Hepatocyte (in vitro differentiated cells): ENCODE results near the gene GRIK1. TPM values are rescaled to one million over a fixed set of nuclear protein-coding genes. Genes with fewer than 3 reads are reported as not detected.

Source experiments
- DNase-seq: peaks from one replicate; pipeline ENCODE4 v3.0.0-alpha.2; 2016; ENCODE audit warnings: low spot score
- H2AFZ ChIP-seq: fragments of 200-600 bp; sonication (generic); 2 replicates; pipeline ENCODE4 v1.6.0; 2016; ENCODE audit warnings: antibody characterized with exemption, mild to moderate bottlenecking
- H3K27ac ChIP-seq: fragments of 200-600 bp; sonication (generic); 2 replicates; pipeline ENCODE4 v1.5.1; 2016; ENCODE audit warnings: mild to moderate bottlenecking
- H3K27me3 ChIP-seq: fragments of 200-600 bp; sonication (generic); 2 replicates; pipeline ENCODE4 v1.6.1; 2016
- H3K36me3 ChIP-seq: fragments of 200-600 bp; sonication (generic); replicated peaks from 2 replicates; pipeline ENCODE4 v1.5.1; 2016; ENCODE audit warnings: low read depth; ENCODE audit not compliant: insufficient read depth
- H3K4me1 ChIP-seq: fragments of 200-600 bp; sonication (generic); 2 replicates; pipeline ENCODE4 v1.5.1; 2016; ENCODE audit warnings: mild to moderate bottlenecking, moderate library complexity; ENCODE audit not compliant: insufficient read depth
- H3K4me2 ChIP-seq: fragments of 200-600 bp; sonication (generic); 2 replicates; pipeline ENCODE4 v1.6.0; 2016
- H3K4me3 ChIP-seq: fragments of 200-600 bp; sonication (generic); 2 replicates; pipeline ENCODE4 v1.5.1; 2016; ENCODE audit warnings: mild to moderate bottlenecking
- H3K79me2 ChIP-seq: fragments of 200-600 bp; sonication (generic); 2 replicates; pipeline ENCODE4 v1.6.0; 2017; ENCODE audit warnings: mild to moderate bottlenecking
- H3K9me2 ChIP-seq: fragments of 200-600 bp; sonication (generic); replicated peaks from 2 replicates; pipeline ENCODE4 v1.6.0; 2017; ENCODE audit warnings: mild to moderate bottlenecking; ENCODE audit not compliant: insufficient read depth
- H3K9me3 ChIP-seq: fragments of 200-600 bp; sonication (generic); 2 replicates; pipeline ENCODE4 v1.5.1; 2016; ENCODE audit warnings: low read depth, mild to moderate bottlenecking
- H4K20me1 ChIP-seq: fragments of 200-600 bp; sonication (generic); 2 replicates; pipeline ENCODE4 v1.6.0; 2016; ENCODE audit warnings: mild to moderate bottlenecking; ENCODE audit not compliant: insufficient read depth, poor library complexity, severe bottlenecking
- CTCF ChIP-seq: fragments of 200-600 bp; sonication (generic); IDR thresholded peaks from 2 replicates; pipeline ENCODE4 v1.5.1; 2016; ENCODE audit warnings: antibody characterized with exemption, mild to moderate bottlenecking; ENCODE audit not compliant: poor library complexity
- EZH2 ChIP-seq: fragments of 200-600 bp; sonication (generic); IDR thresholded peaks from 2 replicates; pipeline ENCODE4 v1.6.1; 2016; ENCODE audit warnings: antibody characterized with exemption, mild to moderate bottlenecking, borderline replicate concordance
- EZH2phosphoT487 ChIP-seq: fragments of 200-600 bp; sonication (generic); IDR thresholded peaks from one replicate; pipeline ENCODE4 v1.6.1; 2018; ENCODE audit warnings: antibody characterized with exemption, mild to moderate bottlenecking, low read depth, moderate library complexity; ENCODE audit not compliant: unreplicated experiment, severe bottlenecking
- WGBS: methylation state at CpG from one replicate; pipeline ENCODE4 v1.1.6; 2016; ENCODE audit warnings: low lambda C conversion rate; ENCODE audit errors: missing lambda C conversion rate; 5-methylcytosine and 5-hydroxymethylcytosine counted together
- polyA plus RNA-seq: library from polyadenylated mRNA; unstranded; fragments of >200 nt; fragmentation: Nextera tagmentation; extraction: Ambion mirVana; gene quantifications from 2 replicates; pipeline ENCODE4 v1.2.1, GENCODE V29; 2016
- total RNA-seq: library from RNA; depleted of rRNA; stranded (reverse); fragments of >200 nt; gene quantifications from 2 replicates; pipeline ENCODE4 v1.2.3, GENCODE V29; 2014

The GRIK1 gene
- total and polyA plus RNA-seq, 2 experiments from 2014 or later: 0.77 to 2.3 TPM

DNA sequence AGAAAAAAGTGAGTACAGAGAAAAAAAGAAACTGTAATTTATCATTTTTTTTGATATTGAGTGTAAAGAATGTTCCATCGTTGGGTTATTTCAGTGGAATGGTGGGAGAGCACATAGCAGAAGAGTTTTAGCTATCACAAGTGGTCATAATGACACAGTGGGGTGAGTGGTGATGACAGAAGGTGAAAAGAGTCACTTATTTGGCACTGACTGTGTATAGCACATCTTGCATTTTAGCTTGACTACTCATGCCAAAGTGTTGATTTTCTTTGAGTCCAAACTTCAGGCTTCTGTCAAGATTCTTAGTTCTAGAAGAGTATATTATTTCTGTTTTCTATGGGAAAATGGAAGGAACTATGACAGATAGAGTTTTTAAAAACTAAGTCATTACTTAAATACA is 261.2 kb downstream of the GRIK1 start:
- H3K9me3 ChIP-seq: no peaks in the 10 kb centered on the region
- H3K9me2 ChIP-seq: no peaks in the 10 kb centered on the region
- no peak overlapping the region for H3K27ac ChIP-seq
- WGBS: 100% methylated on average over 1 of the region's 1 CpG
- no peak for DNase-seq
- no peaks in the 10 kb centered on the region for H4K20me1 ChIP-seq
- H3K4me3 ChIP-seq: no peak overlapping the region
- H3K79me2 ChIP-seq: no peaks in the 10 kb centered on the region
- H3K4me1 ChIP-seq: no peaks in the 10 kb centered on the region
- H2AFZ ChIP-seq: no peak overlapping the region
- H3K27me3 ChIP-seq: no peaks in the 10 kb centered on the region
- no peak overlapping the region for H3K4me2 ChIP-seq
- H3K36me3 ChIP-seq: no peaks in the 10 kb centered on the region
- TF ChIP-seq EZH2: no peak
- no peak for TF ChIP-seq CTCF
- no peak for TF ChIP-seq EZH2phosphoT487

GRCh38 chr21:29677326-29677725 is 262.5 kb downstream of the GRIK1 start:
- H3K27me3 ChIP-seq: no peaks in the 10 kb centered on the region
- H3K79me2 ChIP-seq: no peaks in the 10 kb centered on the region
- no peak overlapping the region for H3K27ac ChIP-seq
- H3K9me3 ChIP-seq: no peaks in the 10 kb centered on the region
- no peaks in the 10 kb centered on the region for H4K20me1 ChIP-seq
- H3K4me3 ChIP-seq: no peak overlapping the region
- DNase-seq: no peak
- no peak for TF ChIP-seq CTCF
- no peak overlapping the region for H3K4me2 ChIP-seq
- no peaks in the 10 kb centered on the region for H3K36me3 ChIP-seq
- H3K4me1 ChIP-seq: no peaks in the 10 kb centered on the region
- no peak overlapping the region for H2AFZ ChIP-seq
- no peaks in the 10 kb centered on the region for H3K9me2 ChIP-seq
- 92% methylated on average over 4 of the region's 4 CpGs for WGBS

DNA sequence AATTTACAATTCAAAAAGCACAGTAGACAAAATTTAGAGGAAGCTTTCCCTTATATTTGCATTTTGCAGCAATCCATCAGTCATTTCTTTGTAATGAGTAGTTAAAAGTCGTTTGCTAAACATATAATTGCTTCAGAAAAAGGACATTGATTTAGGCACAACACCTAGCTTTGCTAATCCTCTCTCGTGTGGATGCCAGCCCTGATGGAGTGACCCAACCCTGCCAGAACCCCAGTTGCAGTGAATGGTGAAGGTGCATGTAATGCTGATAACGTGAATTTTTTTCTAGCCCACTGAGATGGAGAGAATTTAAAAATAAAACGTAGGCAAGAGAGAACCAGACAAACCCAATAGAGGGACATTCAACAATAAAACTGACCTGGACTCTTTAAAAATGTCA is 263.4 kb downstream of the GRIK1 start:
- Histone ChIP-seq H4K20me1 (no peaks in the 10 kb centered on the region), H3K4me3 (no peak overlapping the region), H3K9me2 (no peaks in the 10 kb centered on the region), H3K79me2 (no peaks in the 10 kb centered on the region), H3K27ac (no peak overlapping the region), H2AFZ (no peak overlapping the region), H3K27me3 (no peaks in the 10 kb centered on the region), H3K36me3 (no peaks in the 10 kb centered on the region), H3K4me1 (no peaks in the 10 kb centered on the region), H3K9me3 (no peaks in the 10 kb centered on the region), H3K4me2 (no peak overlapping the region)
- TF ChIP-seq CTCF (no peak), EZH2phosphoT487 (no peak), EZH2 (no peak)
- WGBS: 45% methylated on average over 4 of the region's 4 CpGs
- no peak for DNase-seq

DNA sequence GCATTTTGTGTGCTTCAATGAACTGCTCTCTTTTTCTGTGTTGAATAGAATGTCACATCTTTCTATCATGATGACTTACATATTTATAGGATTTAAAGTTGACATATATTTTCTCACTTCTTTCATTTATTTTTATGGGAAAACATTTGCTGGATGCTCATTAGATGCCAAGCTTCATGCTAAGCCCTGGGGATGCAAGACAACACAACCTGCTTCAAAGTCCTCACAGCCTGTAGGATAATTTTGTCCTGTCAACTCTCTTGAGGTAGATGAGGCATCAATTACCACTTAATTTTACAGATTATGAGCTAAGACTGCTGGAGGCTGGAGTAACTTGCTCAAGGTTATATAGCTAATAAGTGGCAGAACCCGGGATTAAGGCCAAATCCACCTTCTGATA is 264.3 kb downstream of the GRIK1 start:
- no peak overlapping the region for H2AFZ ChIP-seq
- H3K4me3 ChIP-seq: no peak overlapping the region
- no peaks in the 10 kb centered on the region for H3K79me2 ChIP-seq
- DNase-seq: no peak
- no peaks in the 10 kb centered on the region for H4K20me1 ChIP-seq
- TF ChIP-seq EZH2: no peak
- no peak for TF ChIP-seq CTCF
- no peak for TF ChIP-seq EZH2phosphoT487
- no peak overlapping the region for H3K27ac ChIP-seq
- no peaks in the 10 kb centered on the region for H3K4me1 ChIP-seq
- H3K27me3 ChIP-seq: no peaks in the 10 kb centered on the region
- no peaks in the 10 kb centered on the region for H3K36me3 ChIP-seq
- no peaks in the 10 kb centered on the region for H3K9me3 ChIP-seq
- WGBS: 77% methylated on average over 1 of the region's 1 CpG
- no peaks in the 10 kb centered on the region for H3K9me2 ChIP-seq
- H3K4me2 ChIP-seq: no peak overlapping the region
